A673 (cell line): ENCODE measurements around the gene KERA.

Experiments used
- EZH2 ChIP-seq: fragments of 200-600 bp; sonication (generic); IDR thresholded peaks from 2 replicates; pipeline ENCODE4 v1.6.1; 2017; ENCODE audit warnings: borderline replicate concordance, low read depth, mild to moderate bottlenecking, mixed read lengths, antibody characterized with exemption, low read length; ENCODE audit not compliant: poor library complexity, severe bottlenecking
- TF ChIP-seq, protein P1 (sequence below): fragments of 300-800, 200-600 bp; sonication (generic); conservative IDR thresholded peaks from 2 replicates; pipeline ENCODE4 v1.5.1; 2017; ENCODE audit warnings: low read depth, mild to moderate bottlenecking, antibody characterized with exemption, low read length, moderate library complexity, mixed read lengths

DNA sequence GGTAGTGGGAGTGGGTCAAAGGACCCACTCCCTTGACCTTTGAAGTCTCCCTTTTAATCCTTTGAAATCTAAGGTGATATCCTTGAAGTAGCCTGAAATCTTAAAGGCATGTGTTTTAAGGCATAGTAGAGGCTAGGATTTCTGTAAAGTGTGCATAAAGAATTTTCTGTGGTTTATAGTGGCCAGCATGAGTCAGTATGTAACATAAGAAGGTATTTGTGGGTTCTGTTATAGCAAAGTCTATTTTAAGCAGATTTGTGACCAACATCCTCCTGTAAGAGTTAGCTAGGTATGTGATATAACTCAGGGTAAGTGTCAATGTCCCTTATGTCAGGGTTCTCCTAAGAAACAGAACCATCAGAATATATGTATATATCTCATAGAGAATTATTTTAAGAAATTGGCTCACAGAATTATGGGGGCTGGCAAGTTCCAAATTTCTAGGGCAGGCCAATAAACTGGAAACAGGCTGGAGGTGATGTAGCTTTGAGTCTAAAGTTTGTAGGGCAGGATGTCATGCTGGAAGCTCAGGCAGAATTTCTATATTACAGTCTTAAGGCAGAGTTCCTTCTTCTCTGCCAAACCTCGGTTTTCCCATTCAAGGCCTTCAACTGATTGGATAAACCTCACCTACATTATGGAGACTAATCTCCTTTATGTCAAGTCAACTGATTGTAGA, 34.4 kb downstream of the KERA start:
- TF ChIP-seq, protein P1, sequence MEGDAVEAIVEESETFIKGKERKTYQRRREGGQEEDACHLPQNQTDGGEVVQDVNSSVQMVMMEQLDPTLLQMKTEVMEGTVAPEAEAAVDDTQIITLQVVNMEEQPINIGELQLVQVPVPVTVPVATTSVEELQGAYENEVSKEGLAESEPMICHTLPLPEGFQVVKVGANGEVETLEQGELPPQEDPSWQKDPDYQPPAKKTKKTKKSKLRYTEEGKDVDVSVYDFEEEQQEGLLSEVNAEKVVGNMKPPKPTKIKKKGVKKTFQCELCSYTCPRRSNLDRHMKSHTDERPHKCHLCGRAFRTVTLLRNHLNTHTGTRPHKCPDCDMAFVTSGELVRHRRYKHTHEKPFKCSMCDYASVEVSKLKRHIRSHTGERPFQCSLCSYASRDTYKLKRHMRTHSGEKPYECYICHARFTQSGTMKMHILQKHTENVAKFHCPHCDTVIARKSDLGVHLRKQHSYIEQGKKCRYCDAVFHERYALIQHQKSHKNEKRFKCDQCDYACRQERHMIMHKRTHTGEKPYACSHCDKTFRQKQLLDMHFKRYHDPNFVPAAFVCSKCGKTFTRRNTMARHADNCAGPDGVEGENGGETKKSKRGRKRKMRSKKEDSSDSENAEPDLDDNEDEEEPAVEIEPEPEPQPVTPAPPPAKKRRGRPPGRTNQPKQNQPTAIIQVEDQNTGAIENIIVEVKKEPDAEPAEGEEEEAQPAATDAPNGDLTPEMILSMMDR: no peak
- no peak for TF ChIP-seq EZH2
